Muscle of leg (tissue), 11 donors: ENCODE measurements around the gene TNKS2. TPM values are rescaled to one million over a fixed set of nuclear protein-coding genes. Genes with fewer than 3 reads are reported as not detected.

ENCODE experiments used
- DNase-seq: peaks from one replicate; pipeline ENCODE4 v3.0.0; 2013
- H3K27ac ChIP-seq: one replicate; pipeline ENCODE4 v1.5.1; 2013; ENCODE audit warnings: mild to moderate bottlenecking, low read length, control low read depth
- H3K27me3 ChIP-seq: one replicate; pipeline ENCODE4 v1.6.1; 2013; ENCODE audit warnings: low read length; ENCODE audit not compliant: control insufficient read depth, insufficient read depth
- H3K36me3 ChIP-seq: one replicate; pipeline ENCODE4 v1.6.1; 2013; ENCODE audit warnings: low read length; ENCODE audit not compliant: control insufficient read depth, insufficient read depth
- H3K4me1 ChIP-seq: one replicate; pipeline ENCODE4 v1.6.1; 2013; ENCODE audit warnings: low read length; ENCODE audit not compliant: control insufficient read depth, insufficient read depth
- H3K4me3 ChIP-seq: one replicate; pipeline ENCODE4 v1.5.1; 2013; ENCODE audit warnings: low read length, control low read depth
- H3K9me3 ChIP-seq: replicated peaks from 2 replicates; pipeline ENCODE4 v1.6.1; 2013; ENCODE audit warnings: low read depth, low read length; ENCODE audit not compliant: control insufficient read depth
- WGBS: methylation state at CpG from one replicate; pipeline ENCODE4 v1.1.5; 2013; ENCODE audit warnings: missing lambda C conversion rate; ENCODE audit not compliant: insufficient coverage; 5-methylcytosine and 5-hydroxymethylcytosine counted together
- polyA plus RNA-seq, 8 donors: library from polyadenylated mRNA; unstranded; fragments of 120-200 nt; gene quantifications; one replicate each; pipeline versions ENCODE4 v1.2.1 to v1.2.3, GENCODE V29; 2013; ENCODE audit warnings: inconsistent platforms in 1 of 8, low replicate concordance in 1 of 8; ENCODE audit not compliant: insufficient read length in 8 of 8, insufficient read depth in 1 of 8
- total RNA-seq: library from RNA; stranded (reverse); fragments of 120-200 nt; gene quantifications from one replicate; pipeline ENCODE4 v1.2.4, GENCODE V29; 2013

TNKS2 gene
- total and polyA plus RNA-seq, 9 donors = 23.0 to 42.0 (median 33.4) TPM

GRCh38 chr10:91771907-91772306 lies 26.3 kb upstream of the TNKS2 start:
- Histone ChIP-seq H3K4me3 (no peak overlapping the region), H3K27me3 (no peaks in the 10 kb centered on the region), H3K36me3 (no peaks in the 10 kb centered on the region), H3K4me1 (no peaks in the 10 kb centered on the region), H3K9me3 (no peaks in the 10 kb centered on the region), H3K27ac (no peak overlapping the region)
- no CpG with 5 or more reads among the region's 1 CpG for WGBS
- no peak for DNase-seq

- DNase-seq = no peak
- H3K4me3 ChIP-seq = no peak overlapping the region
- no peak overlapping the region for H3K27ac ChIP-seq
- H3K4me1 ChIP-seq = no peaks in the 10 kb centered on the region
- H3K9me3 ChIP-seq = no peaks in the 10 kb centered on the region
- WGBS = 100% methylated on average over 1 of the region's 2 CpGs
- no peaks in the 10 kb centered on the region for H3K27me3 ChIP-seq
- H3K36me3 ChIP-seq = no peaks in the 10 kb centered on the region
These were observed 25.8 kb upstream of the TNKS2 start for GRCh38 chr10:91772461-91772860.

- WGBS = no CpG with 5 or more reads among the region's 1 CpG
- no peak for DNase-seq
These were observed 25.4 kb upstream of the TNKS2 start for GRCh38 chr10:91772869-91773268.

GRCh38 chr10:91774571-91774970 lies 23.7 kb upstream of the TNKS2 start:
- no peaks in the 10 kb centered on the region for H3K4me1 ChIP-seq
- H3K4me3 ChIP-seq = no peak overlapping the region
- DNase-seq = no peak
- H3K36me3 ChIP-seq = no peaks in the 10 kb centered on the region
- no peak overlapping the region for H3K27ac ChIP-seq
- no peaks in the 10 kb centered on the region for H3K27me3 ChIP-seq
- H3K9me3 ChIP-seq = no peaks in the 10 kb centered on the region
- WGBS = 86% methylated on average over 2 of the region's 2 CpGs

More at GRCh38 chr10:91772869-91773268, 25.4 kb upstream of the TNKS2 start:
- no peak overlapping the region for H3K4me3 ChIP-seq
- H3K27ac ChIP-seq = no peak overlapping the region
- H3K9me3 ChIP-seq = no peaks in the 10 kb centered on the region
- no peaks in the 10 kb centered on the region for H3K4me1 ChIP-seq
- no peaks in the 10 kb centered on the region for H3K36me3 ChIP-seq
- H3K27me3 ChIP-seq = no peaks in the 10 kb centered on the region

- H3K4me3 ChIP-seq = no peak overlapping the region
- H3K27ac ChIP-seq = no peak overlapping the region
- no peak for DNase-seq
- no peaks in the 10 kb centered on the region for H3K27me3 ChIP-seq
- H3K4me1 ChIP-seq = no peaks in the 10 kb centered on the region
- no CpG with 5 or more reads among the region's 2 CpGs for WGBS
- H3K36me3 ChIP-seq = no peaks in the 10 kb centered on the region
- H3K9me3 ChIP-seq = no peaks in the 10 kb centered on the region
These were observed 22.5 kb upstream of the TNKS2 start for GRCh38 chr10:91775731-91776130.

- Histone ChIP-seq H3K9me3 (no peaks in the 10 kb centered on the region), H3K36me3 (no peaks in the 10 kb centered on the region), H3K4me3 (no peak overlapping the region), H3K27ac (no peak overlapping the region), H3K4me1 (no peaks in the 10 kb centered on the region), H3K27me3 (no peaks in the 10 kb centered on the region)
- 100% methylated on average over 1 of the region's 3 CpGs for WGBS
- no peak for DNase-seq
These were observed 22.0 kb upstream of the TNKS2 start for GRCh38 chr10:91776266-91776665.

- WGBS = no CpG with 5 or more reads among the region's 1 CpG
- no peaks in the 10 kb centered on the region for H3K4me1 ChIP-seq
- H3K4me3 ChIP-seq = no peak overlapping the region
- DNase-seq = no peak
- H3K9me3 ChIP-seq = no peaks in the 10 kb centered on the region
- no peak overlapping the region for H3K27ac ChIP-seq
- H3K27me3 ChIP-seq = no peaks in the 10 kb centered on the region
- no peaks in the 10 kb centered on the region for H3K36me3 ChIP-seq
These were observed 19.7 kb upstream of the TNKS2 start for GRCh38 chr10:91778485-91778884.

GRCh38 chr10:91779011-91779605 lies 19.1 kb upstream of the TNKS2 start:
- WGBS = no CpG with 5 or more reads among the region's 1 CpG
- Histone ChIP-seq H3K36me3 (no peaks in the 10 kb centered on the region), H3K4me3 (no peak overlapping the region), H3K27me3 (no peaks in the 10 kb centered on the region), H3K9me3 (no peaks in the 10 kb centered on the region), H3K27ac (no peak overlapping the region), H3K4me1 (no peaks in the 10 kb centered on the region)
- no peak for DNase-seq

- Histone ChIP-seq H3K36me3 (no peaks in the 10 kb centered on the region), H3K4me1 (no peaks in the 10 kb centered on the region), H3K9me3 (no peaks in the 10 kb centered on the region), H3K4me3 (no peak overlapping the region), H3K27me3 (no peaks in the 10 kb centered on the region), H3K27ac (no peak overlapping the region)
- DNase-seq = no peak
- 100% methylated on average over 1 of the region's 1 CpG for WGBS
These were observed 15.7 kb upstream of the TNKS2 start for GRCh38 chr10:91782539-91782938.

- Histone ChIP-seq H3K9me3 (no peaks in the 10 kb centered on the region), H3K36me3 (no peaks in the 10 kb centered on the region), H3K4me3 (no peak overlapping the region), H3K4me1 (no peaks in the 10 kb centered on the region), H3K27me3 (no peaks in the 10 kb centered on the region), H3K27ac (no peak overlapping the region)
- no peak for DNase-seq
- no CpG with 5 or more reads among the region's 1 CpG for WGBS
These were observed 12.4 kb upstream of the TNKS2 start for GRCh38 chr10:91785830-91786229.

- no peaks in the 10 kb centered on the region for H3K9me3 ChIP-seq
- H3K4me3 ChIP-seq = no peak overlapping the region
- no peaks in the 10 kb centered on the region for H3K27me3 ChIP-seq
- WGBS = 83% methylated on average over 1 of the region's 2 CpGs
- no peak for DNase-seq
- H3K27ac ChIP-seq = no peak overlapping the region
- H3K36me3 ChIP-seq = no peaks in the 10 kb centered on the region
- H3K4me1 ChIP-seq = no peaks in the 10 kb centered on the region
These were observed 11.0 kb upstream of the TNKS2 start for GRCh38 chr10:91787258-91787657.
